Liver (tissue), 9 donors: Measurements from ENCODE around the gene OLFML2A. TPM values are rescaled to one million over a fixed set of nuclear protein-coding genes. Genes with fewer than 3 reads are reported as not detected.

Source experiments
- DNase-seq: peaks from one replicate; pipeline ENCODE4 v3.0.0-alpha.2; 2017; ENCODE audit warnings: low spot score
- H3K27ac ChIP-seq, 2 donors: one replicate each; pipeline ENCODE4 v1.7.0; 2013; ENCODE audit warnings: inconsistent platforms in 2 of 2, low read length in 2 of 2, control low read depth in 1 of 2, low read depth in 1 of 2, mild to moderate bottlenecking in 1 of 2
- H3K27me3 ChIP-seq, 4 donors: one replicate each; pipeline versions ENCODE4 v1.6.1 to v1.7.0; 2013; ENCODE audit warnings: low read length in 3 of 4, inconsistent platforms in 1 of 4, mild to moderate bottlenecking in 1 of 4, moderate library complexity in 1 of 4; ENCODE audit not compliant: control insufficient read depth in 4 of 4, insufficient read depth in 4 of 4
- H3K36me3 ChIP-seq, 4 donors: one replicate each; pipeline versions ENCODE4 v1.6.1 to v1.7.0; 2013; ENCODE audit warnings: low read length in 3 of 4, mild to moderate bottlenecking in 3 of 4, low read depth in 1 of 4, moderate library complexity in 1 of 4; ENCODE audit not compliant: control insufficient read depth in 4 of 4, insufficient read depth in 3 of 4
- H3K4me1 ChIP-seq, 4 donors: one replicate each; pipeline versions ENCODE4 v1.6.1 to v1.7.0; 2013; ENCODE audit warnings: low read length in 3 of 4, mild to moderate bottlenecking in 3 of 4, moderate library complexity in 1 of 4; ENCODE audit not compliant: control insufficient read depth in 4 of 4, insufficient read depth in 4 of 4
- H3K4me3 ChIP-seq, 3 donors: one replicate each; pipeline versions ENCODE4 v1.6.1 to v1.7.0; 2013; ENCODE audit warnings: low read length in 3 of 3, control low read depth in 1 of 3, low read depth in 1 of 3, mild to moderate bottlenecking in 1 of 3
- H3K9ac ChIP-seq, 2 donors: one replicate each; pipeline ENCODE4 v1.7.0; 2013; ENCODE audit warnings: low read length in 2 of 2, mild to moderate bottlenecking in 2 of 2, moderate library complexity in 2 of 2, control low read depth in 1 of 2, low read depth in 1 of 2
- H3K9me3 ChIP-seq, 4 donors: one replicate each; pipeline versions ENCODE4 v1.6.1 to v1.7.0; 2013; ENCODE audit warnings: low read length in 3 of 4; ENCODE audit not compliant: control insufficient read depth in 4 of 4
- EGR1 ChIP-seq, 2 donors: IDR thresholded peaks; 2 replicates each; pipeline ENCODE4 v1.6.1; 2016 to 2018; ENCODE audit warnings: antibody characterized with exemption in 2 of 2, low read depth in 2 of 2
- FOXA1 ChIP-seq: IDR thresholded peaks from 2 replicates; pipeline ENCODE4 v1.6.1; 2016; ENCODE audit warnings: antibody characterized with exemption
- FOXA2 ChIP-seq: IDR thresholded peaks from 2 replicates; pipeline ENCODE4 v1.6.1; 2016; ENCODE audit warnings: antibody characterized with exemption
- GABPA ChIP-seq, 2 donors: IDR thresholded peaks in 1 of 2; conservative IDR thresholded peaks in 1 of 2; 2 replicates each; pipeline ENCODE4 v1.6.1; 2016; ENCODE audit warnings: antibody characterized with exemption in 2 of 2, mild to moderate bottlenecking in 1 of 2, moderate library complexity in 1 of 2
- HNF4A ChIP-seq, 2 donors: conservative IDR thresholded peaks; 2 replicates each; pipeline ENCODE4 v1.6.1; 2016; ENCODE audit warnings: antibody characterized with exemption in 2 of 2, mild to moderate bottlenecking in 2 of 2
- HNF4G ChIP-seq: IDR thresholded peaks from 2 replicates; pipeline ENCODE4 v1.6.1; 2016; ENCODE audit warnings: antibody characterized with exemption
- JUND ChIP-seq, 2 donors: IDR thresholded peaks; 2 replicates each; pipeline ENCODE4 v1.6.1; 2016; ENCODE audit warnings: antibody characterized with exemption in 2 of 2
- NR2F2 ChIP-seq: IDR thresholded peaks from 2 replicates; pipeline ENCODE4 v1.6.1; 2016; ENCODE audit warnings: antibody characterized with exemption
- RAD21 ChIP-seq, 2 donors: IDR thresholded peaks; 2 replicates each; pipeline ENCODE4 v1.6.1; 2016; ENCODE audit warnings: antibody characterized with exemption in 2 of 2, mild to moderate bottlenecking in 2 of 2
- REST ChIP-seq: IDR thresholded peaks from 2 replicates; pipeline ENCODE4 v1.6.1; 2016; ENCODE audit warnings: antibody characterized with exemption, mild to moderate bottlenecking
- RXRA ChIP-seq, 2 donors: IDR thresholded peaks; 2 replicates each; pipeline ENCODE4 v1.6.1; 2017 to 2018; ENCODE audit warnings: antibody characterized with exemption in 2 of 2, mild to moderate bottlenecking in 1 of 2
- SP1 ChIP-seq: IDR thresholded peaks from 2 replicates; pipeline ENCODE4 v1.6.1; 2018; ENCODE audit warnings: antibody characterized with exemption, mild to moderate bottlenecking
- TAF1 ChIP-seq: conservative IDR thresholded peaks from 2 replicates; pipeline ENCODE4 v1.6.1; 2016; ENCODE audit warnings: antibody characterized with exemption, mild to moderate bottlenecking
- YY1 ChIP-seq: IDR thresholded peaks from 2 replicates; pipeline ENCODE4 v1.6.1; 2016; ENCODE audit warnings: antibody characterized with exemption, mild to moderate bottlenecking
- WGBS: extraction: QIAGEN DNeasy Blood & Tissue Kit; methylation state at CpG from one replicate; pipeline ENCODE4 v1.1.7; 2013; 5-methylcytosine and 5-hydroxymethylcytosine counted together
- polyA plus RNA-seq, 2 donors: library from polyadenylated mRNA; stranded (reverse) in 1 of 2; unstranded in 1 of 2; fragments of 200-250 nt in 1 of 2; fragments of >200 nt in 1 of 2; fragmentation: Nextera tagmentation in 1 of 2; extraction: Ambion mirVana in 1 of 2; gene quantifications; one replicate each; pipeline versions ENCODE4 v1.2.1 to v1.2.3, GENCODE V29; 2013 to 2015
- total RNA-seq, 2 donors: library from RNA; depleted of rRNA; stranded (reverse); fragments of >200 nt; gene quantifications; one replicate each; pipeline ENCODE4 v1.2.3, GENCODE V29; 2014
- TF ChIP-seq, protein P1 (sequence below): IDR thresholded peaks from 2 replicates; pipeline ENCODE4 v1.6.1; 2016; ENCODE audit warnings: antibody characterized with exemption
- TF ChIP-seq, protein P2 (sequence below): IDR thresholded peaks from 2 replicates; pipeline ENCODE4 v1.6.1; 2016; ENCODE audit warnings: antibody characterized with exemption
- TF ChIP-seq, protein P3 (sequence below): fragments of 150-350 bp; IDR thresholded peaks from 2 replicates; pipeline ENCODE4 v1.5.1; 2017; ENCODE audit warnings: improper control_type of control experiment, low read depth, low read length; ENCODE audit not compliant: missing input control
- TF ChIP-seq, protein P4 (sequence below): IDR thresholded peaks from 2 replicates; pipeline ENCODE4 v1.6.1; 2016; ENCODE audit warnings: antibody characterized with exemption
- donor health status: healthy.
- donor health status: healthy.
- donor health status: healthy.
- donor health status: healthy.
- donor health status: healthy.

The OLFML2A gene
- total and polyA plus RNA-seq, 4 donors, result 0.15 to 1.1 (median 0.53) TPM

GRCh38 chr9:124780060-124780756 lies 3.3 kb downstream of the OLFML2A start:
- Histone ChIP-seq H3K9ac (no peak overlapping the region), H3K4me3 (no peak overlapping the region), H3K36me3 (no peaks in the 10 kb centered on the region), H3K4me1 (peaks cover 0 to 11% (median 10%) of the 10 kb centered on the region in 4 donors), H3K9me3 (no peaks in the 10 kb centered on the region), H3K27me3 (peaks cover 0 to 1% (median 0%) of the 10 kb centered on the region in 4 donors), H3K27ac (no peak overlapping the region)
- WGBS, result 80% methylated on average over 14 of the region's 14 CpGs
- TF ChIP-seq, protein P1, sequence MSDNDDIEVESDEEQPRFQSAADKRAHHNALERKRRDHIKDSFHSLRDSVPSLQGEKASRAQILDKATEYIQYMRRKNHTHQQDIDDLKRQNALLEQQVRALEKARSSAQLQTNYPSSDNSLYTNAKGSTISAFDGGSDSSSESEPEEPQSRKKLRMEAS, result no peak
- TF ChIP-seq SP1, result no peak
- TF ChIP-seq YY1, result no peak
- no peak for TF ChIP-seq RAD21 (IDR thresholded peaks at IDR 0.05)
- no peak for TF ChIP-seq EGR1 (IDR thresholded peaks at IDR 0.05; ENCODE audit: low read depth in 2 of 2)
- no peak for TF ChIP-seq HNF4A (conservative IDR thresholded peaks at IDR 0.05)
- TF ChIP-seq JUND (IDR thresholded peaks at IDR 0.05), result no peak
- TF ChIP-seq TAF1, result no peak
- TF ChIP-seq, protein P2, sequence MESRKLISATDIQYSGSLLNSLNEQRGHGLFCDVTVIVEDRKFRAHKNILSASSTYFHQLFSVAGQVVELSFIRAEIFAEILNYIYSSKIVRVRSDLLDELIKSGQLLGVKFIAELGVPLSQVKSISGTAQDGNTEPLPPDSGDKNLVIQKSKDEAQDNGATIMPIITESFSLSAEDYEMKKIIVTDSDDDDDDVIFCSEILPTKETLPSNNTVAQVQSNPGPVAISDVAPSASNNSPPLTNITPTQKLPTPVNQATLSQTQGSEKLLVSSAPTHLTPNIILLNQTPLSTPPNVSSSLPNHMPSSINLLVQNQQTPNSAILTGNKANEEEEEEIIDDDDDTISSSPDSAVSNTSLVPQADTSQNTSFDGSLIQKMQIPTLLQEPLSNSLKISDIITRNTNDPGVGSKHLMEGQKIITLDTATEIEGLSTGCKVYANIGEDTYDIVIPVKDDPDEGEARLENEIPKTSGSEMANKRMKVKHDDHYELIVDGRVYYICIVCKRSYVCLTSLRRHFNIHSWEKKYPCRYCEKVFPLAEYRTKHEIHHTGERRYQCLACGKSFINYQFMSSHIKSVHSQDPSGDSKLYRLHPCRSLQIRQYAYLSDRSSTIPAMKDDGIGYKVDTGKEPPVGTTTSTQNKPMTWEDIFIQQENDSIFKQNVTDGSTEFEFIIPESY, result no peak
- TF ChIP-seq RXRA (IDR thresholded peaks at IDR 0.05), result no peak
- TF ChIP-seq FOXA1, result no peak
- TF ChIP-seq GABPA (IDR thresholded peaks at IDR 0.05 in 1 of 2, conservative IDR thresholded peaks at IDR 0.05 in 1 of 2), result no peak
- no peak for DNase-seq

DNA sequence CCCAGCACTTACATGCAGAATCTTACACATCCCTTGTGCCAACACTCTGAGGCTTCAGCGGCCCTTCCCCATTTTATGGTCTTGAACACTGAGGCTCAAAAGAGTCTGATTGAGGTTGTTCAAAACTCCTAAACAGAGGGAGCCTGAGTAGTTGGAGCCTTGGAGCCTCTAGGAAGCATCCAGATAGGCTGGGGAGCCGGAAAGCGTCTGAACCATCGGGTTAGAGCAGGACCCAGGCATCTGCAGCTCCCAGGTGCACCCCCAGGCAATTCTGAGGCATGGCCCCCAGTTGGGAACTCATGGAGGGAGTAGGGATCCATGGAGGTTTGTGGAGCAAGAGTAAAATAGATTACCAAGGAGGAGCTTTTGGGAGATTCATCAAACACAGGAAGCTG lies 3.8 kb downstream of the OLFML2A start:
- H3K9ac ChIP-seq, result no peak overlapping the region
- H3K27ac ChIP-seq, result no peak overlapping the region

More for the DNA sequence above, 3.8 kb downstream of the OLFML2A start:
- no peak for DNase-seq
- H3K36me3 ChIP-seq, result no peaks in the 10 kb centered on the region
- peaks cover 0 to 11% (median 10%) of the 10 kb centered on the region in 4 donors for H3K4me1 ChIP-seq
- H3K4me3 ChIP-seq, result no peak overlapping the region
- WGBS, result 93% methylated on average over 4 of the region's 4 CpGs
- H3K9me3 ChIP-seq, result no peaks in the 10 kb centered on the region
- TF ChIP-seq TAF1 (no peak), REST (no peak), FOXA2 (no peak), SP1 (no peak), YY1 (no peak), FOXA1 (no peak), HNF4A (conservative IDR thresholded peaks at IDR 0.05) (no peak), EGR1 (IDR thresholded peaks at IDR 0.05; ENCODE audit: low read depth in 2 of 2) (no peak), GABPA (IDR thresholded peaks at IDR 0.05 in 1 of 2, conservative IDR thresholded peaks at IDR 0.05 in 1 of 2) (no peak), JUND (IDR thresholded peaks at IDR 0.05) (no peak), NR2F2 (no peak), RXRA (IDR thresholded peaks at IDR 0.05) (no peak), HNF4G (no peak), RAD21 (IDR thresholded peaks at IDR 0.05) (no peak)
- TF ChIP-seq, protein P3, sequence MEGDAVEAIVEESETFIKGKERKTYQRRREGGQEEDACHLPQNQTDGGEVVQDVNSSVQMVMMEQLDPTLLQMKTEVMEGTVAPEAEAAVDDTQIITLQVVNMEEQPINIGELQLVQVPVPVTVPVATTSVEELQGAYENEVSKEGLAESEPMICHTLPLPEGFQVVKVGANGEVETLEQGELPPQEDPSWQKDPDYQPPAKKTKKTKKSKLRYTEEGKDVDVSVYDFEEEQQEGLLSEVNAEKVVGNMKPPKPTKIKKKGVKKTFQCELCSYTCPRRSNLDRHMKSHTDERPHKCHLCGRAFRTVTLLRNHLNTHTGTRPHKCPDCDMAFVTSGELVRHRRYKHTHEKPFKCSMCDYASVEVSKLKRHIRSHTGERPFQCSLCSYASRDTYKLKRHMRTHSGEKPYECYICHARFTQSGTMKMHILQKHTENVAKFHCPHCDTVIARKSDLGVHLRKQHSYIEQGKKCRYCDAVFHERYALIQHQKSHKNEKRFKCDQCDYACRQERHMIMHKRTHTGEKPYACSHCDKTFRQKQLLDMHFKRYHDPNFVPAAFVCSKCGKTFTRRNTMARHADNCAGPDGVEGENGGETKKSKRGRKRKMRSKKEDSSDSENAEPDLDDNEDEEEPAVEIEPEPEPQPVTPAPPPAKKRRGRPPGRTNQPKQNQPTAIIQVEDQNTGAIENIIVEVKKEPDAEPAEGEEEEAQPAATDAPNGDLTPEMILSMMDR, result no peak
- TF ChIP-seq, protein P2, result no peak
- TF ChIP-seq, protein P4, sequence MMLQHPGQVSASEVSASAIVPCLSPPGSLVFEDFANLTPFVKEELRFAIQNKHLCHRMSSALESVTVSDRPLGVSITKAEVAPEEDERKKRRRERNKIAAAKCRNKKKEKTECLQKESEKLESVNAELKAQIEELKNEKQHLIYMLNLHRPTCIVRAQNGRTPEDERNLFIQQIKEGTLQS, result no peak
- TF ChIP-seq, protein P1, result no peak
- H3K27me3 ChIP-seq, result peaks cover 0 to 1% (median 0%) of the 10 kb centered on the region in 4 donors
